Body of pancreas (tissue), 4 donors: ENCODE data around the gene SUZ12. TPM values are rescaled to one million over a fixed set of nuclear protein-coding genes. Genes with fewer than 3 reads are reported as not detected.
"Not testable (repeated sequence)": the region's sequence is repeated elsewhere in the genome, so short reads cannot be mapped to it uniquely, and the experiment has no call there.

Experiments
- ATAC-seq: fragments of 150-250 bp; one replicate; pipeline ENCODE4 v1.9.1; 2016
- DNase-seq, 4 donors: peaks; one replicate each; pipeline ENCODE4 v3.0.0-alpha.2; 2019
- H3K27ac ChIP-seq, 4 donors: fragments of 200-600 bp; sonication (generic); 1 replicate in 3 of 4; 2 replicates in 1 of 4; pipeline versions ENCODE4 v1.5.1 to v1.6.1; 2016 to 2019; ENCODE audit warnings: mild to moderate bottlenecking in 1 of 4, mixed read lengths in 1 of 4, moderate library complexity in 1 of 4
- H3K27me3 ChIP-seq, 2 donors: fragments of 200-600 bp; sonication (generic); one replicate each; pipeline ENCODE4 v1.6.0; 2016; ENCODE audit warnings: mild to moderate bottlenecking in 1 of 2
- H3K36me3 ChIP-seq, 2 donors: fragments of 200-600 bp; sonication (generic); replicated peaks in 1 of 2; 2 replicates each; pipeline ENCODE4 v1.5.1; 2016; ENCODE audit warnings: low read depth in 2 of 2; ENCODE audit not compliant: insufficient read depth in 1 of 2
- H3K4me1 ChIP-seq: fragments of 200-600 bp; sonication (generic); one replicate; pipeline ENCODE4 v1.6.0; 2016
- H3K4me3 ChIP-seq, 2 donors: fragments of 200-600 bp; sonication (generic); 1 replicate in 1 of 2; 2 replicates in 1 of 2; pipeline ENCODE4 v1.5.1; 2016 to 2019
- H3K9me3 ChIP-seq, 3 donors: fragments of 200-600 bp; sonication (generic); 1 replicate in 2 of 3; 2 replicates in 1 of 3; pipeline ENCODE4 v1.5.1; 2016
- CTCF ChIP-seq, 7 experiments: fragments of 450-650 bp in 4 of 7; fragments of 200-600 bp in 3 of 7; sonication (generic) in 3 of 7; IDR thresholded peaks; one replicate each; pipeline ENCODE4 v1.5.1; 2016 to 2019; ENCODE audit warnings: antibody characterized with exemption in 7 of 7
- POLR2A ChIP-seq, 3 donors: fragments of 450-650 bp; IDR thresholded peaks; one replicate each; pipeline ENCODE4 v1.6.1; 2016; ENCODE audit warnings: antibody characterized with exemption in 3 of 3, mild to moderate bottlenecking in 2 of 3
- WGBS, 2 donors: methylation state at CpG; one replicate each; pipeline ENCODE4 v1.1.5; 2017; 5-methylcytosine and 5-hydroxymethylcytosine counted together
- intact Hi-C: fragments of 100-400 bp; cut with DNase I; formaldehyde crosslinking; loops from one replicate; pipeline ENCODE4 v1.15.1; 2023
- total RNA-seq, 2 donors: library from RNA; depleted of rRNA; stranded (reverse); fragments of >200 nt; gene quantifications; one replicate each; pipeline ENCODE4 v1.1.0, GENCODE V29; 2016

The SUZ12 gene
- total RNA-seq, 2 donors from 2014 or later, result 10.1 to 11.2 TPM

- intact Hi-C loops, result no loop called here
- no peak for ATAC-seq
- no peaks in the 10 kb centered on the region for H3K27me3 ChIP-seq
- H3K4me1 ChIP-seq, result peaks cover 4% of the 10 kb centered on the region
- no peak for TF ChIP-seq CTCF (IDR thresholded peaks at IDR 0.05)
- no peak for TF ChIP-seq POLR2A (IDR thresholded peaks at IDR 0.05)
- H3K27ac ChIP-seq, result no peak overlapping the region
- no peaks in the 10 kb centered on the region for H3K36me3 ChIP-seq
- 52 to 71% methylated on average over 17 to 36 of the region's 36 CpGs for WGBS, 2 donors
- DNase-seq, result no peak
- H3K4me3 ChIP-seq, result no peak overlapping the region
- H3K9me3 ChIP-seq, result no peaks in the 10 kb centered on the region
Measured at GRCh38 chr17:31916491-31917064, 20.2 kb upstream of the SUZ12 start.

GRCh38 chr17:31917065-31917529 is 19.7 kb upstream of the SUZ12 start:
- peaks cover 4% of the 10 kb centered on the region for H3K4me1 ChIP-seq
- no peak for TF ChIP-seq CTCF (IDR thresholded peaks at IDR 0.05)
- TF ChIP-seq POLR2A (IDR thresholded peaks at IDR 0.05), result no peak
- DNase-seq (peak in 2 of 4 donors; percentile 12 to 17), ATAC-seq (peak; percentile 27)
- no peaks in the 10 kb centered on the region for H3K9me3 ChIP-seq
- no peak overlapping the region for H3K27ac ChIP-seq
- H3K4me3 ChIP-seq, result no peak overlapping the region
- intact Hi-C loops, result no loop called here
- H3K36me3 ChIP-seq, result no peaks in the 10 kb centered on the region
- WGBS, 2 donors, result 7% methylated on average over 34 of the region's 45 CpGs; no CpG with 5 or more reads in 1 of the 2 donors
- no peaks in the 10 kb centered on the region for H3K27me3 ChIP-seq

GRCh38 chr17:31917721-31918120 is 19.1 kb upstream of the SUZ12 start:
- H3K4me3 ChIP-seq, H3K9me3 ChIP-seq, H3K4me1 ChIP-seq, DNase-seq, ATAC-seq, H3K27ac ChIP-seq, H3K27me3 ChIP-seq, H3K36me3 ChIP-seq, intact Hi-C loops: not testable (repeated sequence)
- 82 to 93% methylated on average over 13 of the region's 13 CpGs for WGBS, 2 donors

DNA sequence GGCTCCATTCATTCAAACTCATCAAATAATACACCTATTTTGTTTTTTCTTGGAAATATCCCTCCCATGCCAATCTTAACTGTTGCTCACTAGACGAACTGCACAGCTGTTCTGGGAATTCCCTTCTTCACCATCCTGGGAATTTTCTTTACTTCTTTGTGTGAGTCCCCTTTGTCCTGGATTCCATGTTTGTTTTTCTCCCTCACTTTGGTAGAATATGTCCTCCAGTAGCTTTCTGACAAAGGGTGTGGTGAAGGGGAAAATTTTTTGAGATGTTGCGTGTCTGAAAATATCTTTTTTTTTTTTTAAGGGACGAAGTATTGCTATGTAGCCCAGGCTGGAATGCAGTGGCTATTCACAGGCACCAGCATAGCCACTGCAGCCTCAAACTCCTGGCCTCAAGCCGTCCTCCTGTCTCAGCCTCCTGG is 18.1 kb upstream of the SUZ12 start:
- ATAC-seq, result no peak
- no peaks in the 10 kb centered on the region for H3K36me3 ChIP-seq
- no peak overlapping the region for H3K4me3 ChIP-seq
- intact Hi-C loops, result no loop called here
- H3K9me3 ChIP-seq, result no peaks in the 10 kb centered on the region
- no peak overlapping the region for H3K27ac ChIP-seq
- WGBS, 2 donors, result 70 to 75% methylated on average over 4 of the region's 4 CpGs
- DNase-seq, result no peak
- peaks cover 4% of the 10 kb centered on the region for H3K4me1 ChIP-seq
- H3K27me3 ChIP-seq, result no peaks in the 10 kb centered on the region
- TF ChIP-seq POLR2A (IDR thresholded peaks at IDR 0.05) (no peak), CTCF (IDR thresholded peaks at IDR 0.05) (no peak)

DNA sequence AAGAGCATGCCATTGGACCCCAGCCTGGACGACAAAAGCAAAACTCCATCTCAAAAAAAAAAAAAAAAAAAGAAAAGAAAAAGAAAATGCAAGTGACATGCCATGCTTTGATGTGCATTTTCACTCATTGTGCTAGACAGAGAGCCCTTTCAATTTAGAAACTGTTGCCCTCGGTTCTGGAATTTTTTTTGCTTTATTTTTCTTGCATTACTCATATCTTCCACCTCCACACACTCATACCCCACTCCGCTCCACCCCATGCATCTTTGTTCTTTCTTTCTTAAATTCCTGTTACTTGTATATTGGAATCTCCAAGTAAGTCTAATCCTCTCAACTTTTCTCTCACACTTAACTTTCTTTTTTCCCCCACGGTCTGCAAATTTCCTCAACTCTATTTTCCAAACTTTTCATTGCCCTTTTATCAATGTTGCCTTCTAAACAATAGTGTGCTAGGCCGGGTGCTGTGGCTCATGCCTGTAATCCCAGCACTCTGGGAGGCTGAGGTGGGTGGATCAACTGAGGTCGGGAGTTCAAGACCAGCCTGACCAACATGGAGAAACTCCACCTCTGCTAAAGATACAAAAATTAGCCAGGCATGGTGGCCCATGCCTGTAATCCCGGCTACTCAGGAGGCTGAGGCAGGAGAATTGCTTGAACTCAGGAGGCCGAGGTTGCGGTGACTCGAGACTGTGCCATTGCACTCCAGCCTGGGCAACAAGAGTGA is 16.8 kb upstream of the SUZ12 start:
- Histone ChIP-seq H3K9me3 (no peaks in the 10 kb centered on the region), H3K4me3 (no peak overlapping the region), H3K27ac (no peak overlapping the region), H3K4me1 (peaks cover 4% of the 10 kb centered on the region), H3K36me3 (no peaks in the 10 kb centered on the region), H3K27me3 (no peaks in the 10 kb centered on the region)
- no peak for DNase-seq
- no peak for TF ChIP-seq POLR2A (IDR thresholded peaks at IDR 0.05)
- TF ChIP-seq CTCF (IDR thresholded peaks at IDR 0.05), result no peak
- 74 to 79% methylated on average over 10 of the region's 10 CpGs for WGBS, 2 donors
- no peak for ATAC-seq
- intact Hi-C loops, result no loop called here
